ENCODE results near the gene ALG12.

- TF ChIP-seq, protein P1, sequence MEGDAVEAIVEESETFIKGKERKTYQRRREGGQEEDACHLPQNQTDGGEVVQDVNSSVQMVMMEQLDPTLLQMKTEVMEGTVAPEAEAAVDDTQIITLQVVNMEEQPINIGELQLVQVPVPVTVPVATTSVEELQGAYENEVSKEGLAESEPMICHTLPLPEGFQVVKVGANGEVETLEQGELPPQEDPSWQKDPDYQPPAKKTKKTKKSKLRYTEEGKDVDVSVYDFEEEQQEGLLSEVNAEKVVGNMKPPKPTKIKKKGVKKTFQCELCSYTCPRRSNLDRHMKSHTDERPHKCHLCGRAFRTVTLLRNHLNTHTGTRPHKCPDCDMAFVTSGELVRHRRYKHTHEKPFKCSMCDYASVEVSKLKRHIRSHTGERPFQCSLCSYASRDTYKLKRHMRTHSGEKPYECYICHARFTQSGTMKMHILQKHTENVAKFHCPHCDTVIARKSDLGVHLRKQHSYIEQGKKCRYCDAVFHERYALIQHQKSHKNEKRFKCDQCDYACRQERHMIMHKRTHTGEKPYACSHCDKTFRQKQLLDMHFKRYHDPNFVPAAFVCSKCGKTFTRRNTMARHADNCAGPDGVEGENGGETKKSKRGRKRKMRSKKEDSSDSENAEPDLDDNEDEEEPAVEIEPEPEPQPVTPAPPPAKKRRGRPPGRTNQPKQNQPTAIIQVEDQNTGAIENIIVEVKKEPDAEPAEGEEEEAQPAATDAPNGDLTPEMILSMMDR (IDR thresholded peaks at IDR 0.05) = no peak
- no peak for TF ChIP-seq POLR2A (IDR thresholded peaks at IDR 0.05)
Observed at GRCh38 chr22:49922926-49923325, 4.7 kb upstream of the ALG12 start.

Measured in stomach (tissue), 4 donors.